Measurements from ENCODE around the gene SLC38A6.

- TF ChIP-seq POLR2A (IDR thresholded peaks at IDR 0.05) (no peak), CTCF (IDR thresholded peaks at IDR 0.05) (no peak)
These were observed 8.8 kb upstream of the SLC38A6 start for GRCh38 chr14:60972295-60972694.
